Measurements from ENCODE around the gene B3GNT8. TPM values are rescaled to one million over a fixed set of nuclear protein-coding genes. Genes with fewer than 3 reads are reported as not detected.
A peak's percentile ranks its signal among the peaks of the same experiment; 100 is the strongest.
"Not testable (repeated sequence)": the region's sequence is repeated elsewhere in the genome, so short reads cannot be mapped to it uniquely, and the experiment has no call there.

The B3GNT8 gene, protein sequence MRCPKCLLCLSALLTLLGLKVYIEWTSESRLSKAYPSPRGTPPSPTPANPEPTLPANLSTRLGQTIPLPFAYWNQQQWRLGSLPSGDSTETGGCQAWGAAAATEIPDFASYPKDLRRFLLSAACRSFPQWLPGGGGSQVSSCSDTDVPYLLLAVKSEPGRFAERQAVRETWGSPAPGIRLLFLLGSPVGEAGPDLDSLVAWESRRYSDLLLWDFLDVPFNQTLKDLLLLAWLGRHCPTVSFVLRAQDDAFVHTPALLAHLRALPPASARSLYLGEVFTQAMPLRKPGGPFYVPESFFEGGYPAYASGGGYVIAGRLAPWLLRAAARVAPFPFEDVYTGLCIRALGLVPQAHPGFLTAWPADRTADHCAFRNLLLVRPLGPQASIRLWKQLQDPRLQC
- 1.4 and 2.6 TPM in 2 replicates for total RNA-seq (2014; rRNA removed; shearing (Covaris generic))

- DNase-seq (ENCODE audit: low spot score), result no peak
These were observed at the start of gene B3GNT8 for GRCh38 chr19:41426952-41427646. TSS of gene B3GNT8 (minus strand) at chr19:41427374. CDS start at chr19:41426778, 596 bp downstream.

DNA sequence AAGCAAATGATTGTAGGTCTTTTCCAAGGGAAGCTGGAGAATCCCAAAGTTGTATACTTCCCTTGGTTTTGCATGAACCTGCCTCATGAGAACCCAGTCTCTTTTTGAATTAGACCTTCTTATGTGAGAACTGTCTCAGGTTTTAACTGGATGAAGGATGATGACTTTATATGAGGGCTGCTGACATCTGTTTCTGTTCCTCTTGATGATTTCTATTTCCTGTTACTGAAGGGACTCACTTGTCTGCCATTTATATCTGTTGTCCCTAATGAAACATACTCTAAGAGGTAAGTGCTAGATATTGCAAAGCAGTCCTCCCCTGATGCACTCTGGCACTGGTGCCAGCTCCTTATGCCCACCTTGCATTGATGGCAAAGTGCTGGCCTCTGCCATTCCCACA lies 49.4 kb upstream of the B3GNT8 start:
- no peak for DNase-seq (ENCODE audit: low spot score)

DNA sequence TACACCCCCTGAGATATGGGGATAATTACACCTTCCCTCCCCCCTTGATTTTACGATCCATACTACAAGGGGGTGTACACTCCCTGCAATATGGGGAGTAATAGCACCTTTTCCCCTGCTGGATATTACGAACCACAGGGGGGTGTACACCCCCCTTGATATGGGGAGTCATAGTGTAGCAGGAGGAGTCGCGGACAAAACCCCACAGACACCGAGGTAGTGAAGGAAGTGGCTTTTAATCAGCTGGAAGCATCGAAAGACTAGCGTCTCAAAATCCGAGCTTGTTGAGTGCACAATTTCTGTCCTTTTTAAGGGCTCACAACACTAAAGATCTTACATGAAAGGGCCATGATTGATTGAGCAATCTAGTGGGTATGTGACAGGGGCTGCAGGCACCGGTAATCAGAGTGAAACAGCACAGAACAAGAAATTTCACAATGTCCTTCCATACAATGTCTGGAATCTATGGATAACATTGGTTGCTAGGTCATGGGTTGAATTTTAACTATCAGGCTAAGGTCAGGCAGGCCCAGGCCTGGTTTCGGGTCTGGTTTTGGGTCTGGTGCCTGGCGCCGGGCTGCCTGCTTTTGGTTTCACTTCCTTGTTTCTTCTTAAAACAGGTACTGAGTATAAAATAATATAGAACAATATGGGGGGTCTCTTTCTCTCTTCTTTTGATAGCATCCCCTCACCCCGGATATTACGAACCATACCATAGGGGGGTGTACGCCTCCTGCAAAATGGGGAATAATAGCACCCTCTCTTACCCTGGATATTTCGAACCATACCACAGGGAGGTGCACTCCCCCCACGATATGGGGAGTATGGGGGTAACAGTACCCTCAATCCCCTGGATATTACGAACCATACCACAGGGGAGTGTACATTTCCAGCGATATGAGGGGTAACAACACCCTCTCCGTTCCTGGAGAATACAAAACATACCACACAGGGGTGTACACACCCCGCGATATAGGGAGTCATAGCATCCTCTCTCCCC lies 36.4 kb upstream of the B3GNT8 start:
- not testable (repeated sequence) for DNase-seq (ENCODE audit: low spot score)

- DNase-seq (ENCODE audit: low spot score), result no peak
These were observed 35.3 kb upstream of the B3GNT8 start for GRCh38 chr19:41462497-41462896.

- no peak for DNase-seq (ENCODE audit: low spot score)
These were observed 30.1 kb upstream of the B3GNT8 start for GRCh38 chr19:41457241-41457640.

- peak; percentile 29 for DNase-seq (ENCODE audit: low spot score)
These were observed 29.3 kb upstream of the B3GNT8 start for GRCh38 chr19:41456342-41456918.

GRCh38 chr19:41455936-41456335 lies 28.8 kb upstream of the B3GNT8 start:
- no peak for DNase-seq (ENCODE audit: low spot score)

GRCh38 chr19:41452584-41453275 lies 25.6 kb upstream of the B3GNT8 start:
- no peak for DNase-seq (ENCODE audit: low spot score)

GRCh38 chr19:41449865-41450178 lies 22.6 kb upstream of the B3GNT8 start:
- no peak for DNase-seq (ENCODE audit: low spot score)

- DNase-seq (ENCODE audit: low spot score), result peak; percentile 61
These were observed 22.1 kb upstream of the B3GNT8 start for GRCh38 chr19:41449079-41449864.

GRCh38 chr19:41447732-41448332 lies 20.7 kb upstream of the B3GNT8 start:
- DNase-seq (ENCODE audit: low spot score), result no peak

DNA sequence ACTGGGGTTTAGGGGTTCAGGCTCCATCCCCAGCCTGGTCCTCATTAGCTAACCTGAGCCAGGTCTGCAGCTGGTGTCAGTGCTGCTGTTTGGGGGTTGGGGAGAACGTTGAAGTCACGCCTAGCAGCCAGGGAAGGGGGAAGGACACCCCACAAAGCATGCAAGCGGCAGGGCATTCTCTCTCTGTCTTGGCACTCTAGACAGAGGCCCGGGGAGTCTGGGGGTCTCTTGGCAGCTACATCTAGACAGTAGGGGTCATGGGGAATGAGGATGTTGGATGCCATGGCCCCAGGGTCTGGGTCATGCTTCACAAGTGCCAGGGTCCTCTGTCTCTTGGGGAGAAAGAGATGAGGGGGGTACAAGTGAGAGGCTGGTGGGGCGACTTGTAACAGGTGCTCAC lies 18.4 kb upstream of the B3GNT8 start:
- DNase-seq (ENCODE audit: low spot score), result no peak

DNA sequence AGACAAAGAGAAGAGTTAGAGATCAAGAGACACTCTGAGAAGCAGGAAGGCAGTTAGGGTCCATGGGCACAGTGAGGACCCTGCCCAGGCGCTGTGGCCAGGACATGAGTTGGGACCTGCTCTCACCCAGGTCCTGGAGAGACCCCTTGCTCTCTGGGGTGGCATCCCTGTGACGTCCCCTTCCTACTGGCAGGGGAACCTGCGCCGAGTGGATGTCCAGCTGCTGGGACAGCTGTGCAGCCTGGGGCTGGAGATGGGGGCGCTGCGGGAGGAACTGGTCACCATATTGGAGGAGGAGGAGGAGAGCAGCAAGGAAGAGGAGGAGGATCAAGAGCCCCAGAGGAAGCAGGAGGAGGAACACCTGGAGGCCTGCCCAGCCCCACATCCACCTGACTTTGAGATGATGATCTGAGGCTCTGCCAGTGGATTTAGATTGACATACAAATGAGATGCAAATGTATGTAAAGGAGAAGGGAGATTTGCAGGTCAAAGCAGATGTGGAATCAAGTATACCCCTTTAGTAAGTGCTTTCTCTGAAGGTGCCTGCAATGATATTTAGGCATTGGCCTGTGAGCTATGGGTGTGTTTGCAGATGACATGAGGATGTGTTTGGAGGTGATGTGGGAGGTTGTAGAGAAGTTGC lies 16.8 kb upstream of the B3GNT8 start:
- no peak for DNase-seq (ENCODE audit: low spot score)

- no peak for DNase-seq (ENCODE audit: low spot score)
These were observed 15.5 kb upstream of the B3GNT8 start, which contains the start of gene ERICH4 for GRCh38 chr19:41442473-41443355. TSS of gene ERICH4 (plus strand) at chr19:41443156. CDS start at chr19:41443170, 14 bp downstream.

DNA sequence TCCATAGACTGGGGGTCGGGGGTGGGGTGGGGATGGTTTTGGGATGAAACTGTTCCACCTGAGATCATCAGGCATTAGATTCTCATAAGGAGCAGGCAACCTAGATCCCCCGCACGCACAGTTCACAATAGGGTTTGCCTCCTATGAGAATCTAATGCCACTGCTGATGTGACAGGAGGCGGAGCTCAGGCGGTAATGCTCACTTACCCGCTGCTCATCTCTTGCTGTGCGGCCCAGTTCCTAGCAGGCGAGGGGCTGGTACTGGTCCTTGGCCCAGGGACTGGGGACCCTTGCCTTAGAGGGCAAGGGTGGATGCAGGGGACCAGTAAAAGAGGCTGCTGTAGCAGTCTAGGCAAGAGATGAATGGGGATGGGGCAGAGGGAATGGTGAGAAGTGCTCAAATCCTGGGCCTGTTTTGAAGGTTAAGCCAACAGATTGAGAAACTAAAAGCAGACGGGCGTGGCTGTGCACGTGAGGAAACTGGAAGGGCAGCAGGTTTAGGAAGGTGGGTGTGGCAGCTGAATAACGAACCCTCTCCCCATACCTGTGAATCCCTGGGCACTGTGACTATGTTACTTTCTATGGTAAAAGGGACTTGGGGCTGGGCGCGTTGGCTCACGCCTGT lies 14.3 kb upstream of the B3GNT8 start:
- no peak for DNase-seq (ENCODE audit: low spot score)

DNA sequence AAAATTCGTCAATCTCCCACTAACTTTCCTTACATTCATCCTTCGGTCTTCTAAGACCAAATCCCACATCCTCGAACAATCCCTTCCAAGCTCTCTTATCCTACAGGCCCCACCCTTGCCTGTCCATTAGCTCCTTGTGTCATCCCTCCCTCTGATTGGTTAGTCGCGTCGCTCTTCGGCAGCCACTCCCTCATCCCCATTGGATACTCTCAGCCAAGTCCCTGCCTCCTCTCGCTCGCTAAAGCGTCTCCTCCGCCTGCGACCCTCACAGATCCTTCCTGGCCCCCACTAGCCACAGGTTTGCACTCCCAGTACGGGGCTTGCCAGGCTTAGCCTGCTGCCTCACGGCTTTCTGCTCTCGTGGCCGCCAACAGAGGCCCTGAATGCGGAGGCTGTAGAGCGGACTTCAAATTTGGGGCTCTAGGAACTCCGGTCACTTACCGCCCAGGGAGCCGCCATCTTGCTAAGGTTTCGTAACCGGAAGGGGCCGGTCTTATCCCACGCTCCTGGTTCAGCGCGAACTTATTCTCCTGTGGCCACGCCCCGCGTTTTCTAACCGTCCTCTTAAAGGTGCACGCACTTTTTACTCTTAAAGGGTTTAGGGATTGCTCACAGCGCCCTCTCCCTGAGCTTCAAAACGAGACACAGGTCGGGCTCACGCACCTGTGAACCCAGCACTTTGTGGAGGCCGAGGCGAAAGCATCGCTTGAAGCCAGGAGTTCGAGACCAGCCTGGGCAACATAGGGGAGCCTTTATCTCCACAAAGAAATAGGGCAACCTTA lies 12.5 kb upstream of the B3GNT8 start, which contains the start of gene DMAC2:
Gene DMAC2 (minus strand): TSS at position 472 of the 782 bp plus-strand sequence. CDS start 13 bp downstream, at position 459.
- DNase-seq (ENCODE audit: low spot score), result peak; percentile 99

All from A172 (cell line).